GM12874 (cell line): Measurements from ENCODE around the gene TRPC4AP.

Source experiments
- CTCF ChIP-seq: IDR thresholded peaks from 2 replicates; pipeline ENCODE4 v1.5.1; 2011; ENCODE audit warnings: low read depth, mild to moderate bottlenecking, control low read depth, low read length, moderate library complexity; ENCODE audit not compliant: insufficient read depth

The TRPC4AP gene

DNA sequence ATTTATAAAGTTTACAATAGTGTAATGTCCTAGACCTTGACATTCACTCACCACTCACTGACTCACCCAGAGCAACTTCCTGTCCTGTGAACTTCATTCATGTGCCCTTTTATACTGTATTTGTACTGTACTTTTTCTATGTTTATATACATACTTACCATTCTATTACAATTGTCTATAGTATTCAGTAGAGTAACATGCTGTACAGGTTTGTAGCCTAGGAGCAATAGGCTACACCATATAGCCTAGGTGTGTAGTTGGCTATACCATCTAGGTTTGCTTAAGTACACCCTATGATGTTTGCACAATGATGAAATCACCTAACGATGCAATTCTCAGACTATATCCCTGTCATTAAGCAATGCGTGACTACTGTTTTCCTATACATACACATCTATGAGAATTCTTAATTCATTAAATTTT lies 37.1 kb upstream of the TRPC4AP start:
- TF ChIP-seq CTCF, result no peak

DNA sequence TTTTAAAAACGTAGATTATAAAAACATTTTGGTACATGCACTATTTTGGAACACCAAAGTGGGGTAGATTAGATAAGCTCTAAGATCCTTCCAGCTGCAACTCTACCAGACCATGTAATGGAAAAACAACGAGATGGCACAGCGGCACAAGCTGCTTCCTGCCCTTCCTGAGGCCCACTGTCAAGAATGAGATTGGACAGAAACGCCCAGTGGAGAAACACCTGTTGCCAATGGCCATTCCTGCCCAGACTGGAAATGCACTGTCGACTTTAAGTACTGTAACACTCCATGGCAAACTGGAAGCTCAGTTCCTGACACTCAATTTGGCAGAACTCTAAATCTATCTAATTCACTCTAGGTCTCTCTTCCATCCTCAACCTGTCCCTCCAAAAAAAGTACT lies 33.1 kb upstream of the TRPC4AP start:
- TF ChIP-seq CTCF, result no peak

DNA sequence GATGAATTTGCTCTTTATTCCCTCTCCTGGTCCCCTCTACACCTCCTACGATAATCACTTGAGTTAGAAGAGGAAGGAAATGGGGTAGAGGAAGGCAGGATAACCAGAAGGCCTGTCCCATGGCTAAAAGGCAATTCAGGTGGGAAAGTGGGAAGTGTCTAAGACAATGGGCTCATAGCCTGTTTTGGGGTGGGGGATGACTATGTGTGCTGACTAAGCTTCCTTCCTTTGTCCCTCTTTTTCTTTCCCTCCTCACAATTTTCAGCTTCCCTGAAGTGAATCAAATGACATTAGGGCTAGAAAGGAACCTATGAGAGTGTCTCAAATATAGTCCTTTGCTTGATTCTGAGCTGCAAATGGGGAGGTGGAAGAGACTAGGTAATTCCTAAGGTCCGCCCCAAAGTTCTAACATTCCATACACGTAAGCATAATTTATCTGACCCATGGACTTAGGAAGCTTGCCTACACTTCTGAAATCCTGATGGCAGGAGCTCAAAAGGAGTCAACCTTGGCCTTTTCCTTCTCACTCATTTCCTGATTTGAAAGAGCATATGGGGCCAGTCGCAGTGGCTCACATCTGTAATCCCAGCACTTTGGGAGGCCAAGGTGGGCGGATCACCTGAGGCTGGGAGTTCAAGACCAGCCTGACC lies 30.3 kb upstream of the TRPC4AP start:
- no peak for TF ChIP-seq CTCF

DNA sequence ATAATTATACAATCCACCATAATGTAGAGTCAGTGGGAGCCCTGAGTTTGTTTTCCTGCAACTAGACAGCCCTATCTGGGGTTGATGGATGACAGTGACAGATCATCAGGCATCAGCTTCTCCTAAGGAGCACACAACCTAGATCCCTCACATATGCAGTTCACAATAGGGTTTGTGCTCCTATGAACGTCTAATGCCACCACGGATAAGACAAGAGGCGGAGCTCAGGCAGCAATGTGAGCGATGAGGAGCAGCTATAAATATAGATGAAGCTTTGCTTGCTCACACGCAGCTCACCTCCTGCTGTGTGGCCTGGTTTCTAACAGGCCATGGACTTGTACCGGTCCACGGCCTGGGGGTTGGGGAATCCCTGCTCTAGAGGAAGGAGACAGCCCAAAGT lies 28.6 kb upstream of the TRPC4AP start:
- no peak for TF ChIP-seq CTCF

- TF ChIP-seq CTCF, result no peak
Observed at GRCh38 chr20:35120012-35120701, 27.6 kb upstream of the TRPC4AP start.

DNA sequence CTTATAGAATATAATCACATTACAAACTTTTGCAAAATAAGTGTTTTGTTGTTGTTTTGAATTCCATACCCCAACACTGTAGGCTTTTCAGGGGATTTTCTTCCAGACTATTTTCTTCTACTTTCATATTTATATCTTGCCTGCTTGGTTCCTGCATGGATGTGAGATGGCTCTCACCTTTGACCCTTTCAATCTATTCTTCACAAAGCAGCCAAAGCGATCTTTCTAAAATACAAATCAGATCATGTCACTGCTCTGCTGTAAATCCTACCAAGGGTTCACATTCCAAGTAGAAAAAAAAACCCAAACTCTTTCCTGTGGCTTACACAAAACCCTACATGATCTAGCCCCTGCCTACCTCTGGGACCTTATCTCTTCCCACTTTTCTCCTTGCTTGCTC lies 25.0 kb upstream of the TRPC4AP start:
- no peak for TF ChIP-seq CTCF

GRCh38 chr20:35117196-35117595 lies 24.6 kb upstream of the TRPC4AP start:
- TF ChIP-seq CTCF, result no peak
